Coronary artery (tissue), 2 donors: Measurements from ENCODE around the gene TP53BP2.
"Not testable (repeated sequence)": the region's sequence is repeated elsewhere in the genome, so short reads cannot be mapped to it uniquely, and the experiment has no call there.

Experiments used
- DNase-seq: peaks from one replicate; pipeline ENCODE4 v3.0.0-alpha.2; 2017; ENCODE audit warnings: low spot score
- H3K27ac ChIP-seq, 2 donors: fragments of 200-600 bp; sonication (generic); one replicate each; pipeline ENCODE4 v1.5.1; 2016 to 2019
- H3K4me3 ChIP-seq: fragments of 200-600 bp; sonication (generic); 2 replicates; pipeline ENCODE4 v1.5.1; 2016; ENCODE audit warnings: mild to moderate bottlenecking, moderate library complexity
- CTCF ChIP-seq: fragments of 200-600 bp; sonication (generic); IDR thresholded peaks from one replicate; pipeline ENCODE4 v1.5.1; 2019; ENCODE audit warnings: antibody characterized with exemption

Gene TP53BP2

GRCh38 chr1:223739366-223740037 is 106.2 kb downstream of the TP53BP2 start:
- no peak for DNase-seq
- TF ChIP-seq CTCF: no peak
- Histone ChIP-seq H3K27ac (peak overlapping the region; percentile 59 to 77), H3K4me3 (no peak overlapping the region)

GRCh38 chr1:223738465-223739365 is 107.0 kb downstream of the TP53BP2 start:
- H3K4me3 ChIP-seq: no peak overlapping the region
- no peak for DNase-seq
- TF ChIP-seq CTCF: no peak
- H3K27ac ChIP-seq: peak overlapping the region; percentile 59 to 77

- DNase-seq: no peak
- TF ChIP-seq CTCF: no peak
- no peak overlapping the region for H3K27ac ChIP-seq
- no peak overlapping the region for H3K4me3 ChIP-seq
Observed at GRCh38 chr1:223737342-223737741, 108.4 kb downstream of the TP53BP2 start.

- not testable (repeated sequence) for H3K27ac ChIP-seq, H3K4me3 ChIP-seq, DNase-seq
Observed at GRCh38 chr1:223736638-223737037, 109.1 kb downstream of the TP53BP2 start.

- no peak for TF ChIP-seq CTCF
- Histone ChIP-seq H3K4me3 (no peak overlapping the region), H3K27ac (peak overlapping the region in 1 of 2 donors; percentile 38)
- DNase-seq: no peak
Observed at GRCh38 chr1:223733898-223734852, 111.6 kb downstream of the TP53BP2 start.

- no peak for TF ChIP-seq CTCF
- DNase-seq: no peak
Observed at GRCh38 chr1:223732993-223733798, 112.6 kb downstream of the TP53BP2 start.

More at GRCh38 chr1:223732993-223733798, 112.6 kb downstream of the TP53BP2 start:
- Histone ChIP-seq H3K4me3 (no peak overlapping the region), H3K27ac (peak overlapping the region in 1 of 2 donors; percentile 38)
